Transverse colon (tissue), 3 donors: ENCODE results near the gene PRICKLE2.

Experiments
- CTCF ChIP-seq, 5 experiments: fragments of 200-600 bp in 3 of 5; fragments of 450-650 bp in 2 of 5; sonication (generic) in 3 of 5; IDR thresholded peaks; 1 replicate in 2 of 5; 2 replicates in 3 of 5; pipeline ENCODE4 v1.5.1; 2016 to 2017; ENCODE audit warnings: antibody characterized with exemption in 5 of 5, inconsistent platforms in 3 of 5, mild to moderate bottlenecking in 2 of 5, moderate library complexity in 1 of 5
- EP300 ChIP-seq: sonication (generic); formaldehyde crosslinking; IDR thresholded peaks from one replicate; pipeline ENCODE4 v1.6.1; 2017; ENCODE audit warnings: antibody characterized with exemption, low read depth
- POLR2A ChIP-seq: fragments of 450-650 bp; IDR thresholded peaks from one replicate; pipeline ENCODE4 v1.6.1; 2016; ENCODE audit warnings: antibody characterized with exemption, mild to moderate bottlenecking, moderate library complexity

- TF ChIP-seq CTCF (IDR thresholded peaks at IDR 0.05) = no peak
- TF ChIP-seq POLR2A = no peak
- TF ChIP-seq EP300 = no peak
Measured at GRCh38 chr3:64268926-64269325, 43.7 kb upstream of the PRICKLE2 start.
